ENCODE data around the gene ANKRD11.

- TF ChIP-seq EP300 (IDR thresholded peaks at IDR 0.05): no peak
- no peak for TF ChIP-seq CTCF (IDR thresholded peaks at IDR 0.05)
These were observed 146.6 kb downstream of the ANKRD11 start for GRCh38 chr16:89343501-89344457.
